ENCODE results near the gene ZNF77. TPM values are rescaled to one million over a fixed set of nuclear protein-coding genes. Genes with fewer than 3 reads are reported as not detected.

ZNF77 gene
- polyA plus RNA-seq, 1 of the 3 experiments (the other 2 are of a cell fraction) = 4.4 TPM

- H3K79me2 ChIP-seq (ENCODE audit: insufficient read depth) = no peaks in the 10 kb centered on the region
- H3K4me2 ChIP-seq = no peak overlapping the region
- no peaks in the 10 kb centered on the region for H3K36me3 ChIP-seq (replicated peaks in 1 of 2; ENCODE audit: control insufficient read depth in 1 of 2, insufficient read depth in 2 of 2, low read length in 1 of 2)
- 78% methylated on average over 6 of the region's 15 CpGs for WGBS (ENCODE audit: low lambda C conversion rate)
- no peak overlapping the region for H3K9ac ChIP-seq
- no peaks in the 10 kb centered on the region for H3K27me3 ChIP-seq (ENCODE audit: insufficient read depth)
- H3K27ac ChIP-seq (ENCODE audit: low read depth in 2 of 2, low read length in 1 of 2) = no peak overlapping the region
- H3K9me2 ChIP-seq = no peaks in the 10 kb centered on the region
- no peak for TF ChIP-seq JUND (IDR thresholded peaks at IDR 0.05)
- no peak for TF ChIP-seq TCF12 (IDR thresholded peaks at IDR 0.05)
- TF ChIP-seq GATA2 (CRISPR knock-in tag; IDR thresholded peaks at IDR 0.05) = no peak
- no peak for TF ChIP-seq GABPA (IDR thresholded peaks at IDR 0.05; ENCODE audit: low read depth)
- no peak for TF ChIP-seq YY1 (IDR thresholded peaks at IDR 0.05; ENCODE audit: low read depth)
- no peak for TF ChIP-seq SMC3 (IDR thresholded peaks at IDR 0.05; ENCODE audit: low read depth, low read length)
- TF ChIP-seq USF2 (IDR thresholded peaks at IDR 0.05; ENCODE audit: borderline replicate concordance, low read depth, low read length) = no peak
- TF ChIP-seq FOXM1 (IDR thresholded peaks at IDR 0.05; ENCODE audit: low read depth) = no peak
- TF ChIP-seq, protein P1, sequence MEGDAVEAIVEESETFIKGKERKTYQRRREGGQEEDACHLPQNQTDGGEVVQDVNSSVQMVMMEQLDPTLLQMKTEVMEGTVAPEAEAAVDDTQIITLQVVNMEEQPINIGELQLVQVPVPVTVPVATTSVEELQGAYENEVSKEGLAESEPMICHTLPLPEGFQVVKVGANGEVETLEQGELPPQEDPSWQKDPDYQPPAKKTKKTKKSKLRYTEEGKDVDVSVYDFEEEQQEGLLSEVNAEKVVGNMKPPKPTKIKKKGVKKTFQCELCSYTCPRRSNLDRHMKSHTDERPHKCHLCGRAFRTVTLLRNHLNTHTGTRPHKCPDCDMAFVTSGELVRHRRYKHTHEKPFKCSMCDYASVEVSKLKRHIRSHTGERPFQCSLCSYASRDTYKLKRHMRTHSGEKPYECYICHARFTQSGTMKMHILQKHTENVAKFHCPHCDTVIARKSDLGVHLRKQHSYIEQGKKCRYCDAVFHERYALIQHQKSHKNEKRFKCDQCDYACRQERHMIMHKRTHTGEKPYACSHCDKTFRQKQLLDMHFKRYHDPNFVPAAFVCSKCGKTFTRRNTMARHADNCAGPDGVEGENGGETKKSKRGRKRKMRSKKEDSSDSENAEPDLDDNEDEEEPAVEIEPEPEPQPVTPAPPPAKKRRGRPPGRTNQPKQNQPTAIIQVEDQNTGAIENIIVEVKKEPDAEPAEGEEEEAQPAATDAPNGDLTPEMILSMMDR (IDR thresholded peaks at IDR 0.05) = no peak
- no peak for TF ChIP-seq MEF2A (IDR thresholded peaks at IDR 0.05; ENCODE audit: borderline replicate concordance, low read depth)
- no peak for TF ChIP-seq SIN3A (IDR thresholded peaks at IDR 0.05; ENCODE audit: borderline replicate concordance, low read depth, low read length)
- TF ChIP-seq TAF1 (IDR thresholded peaks at IDR 0.05; ENCODE audit: borderline replicate concordance, low read depth, low read length) = no peak
- TF ChIP-seq, protein P2, sequence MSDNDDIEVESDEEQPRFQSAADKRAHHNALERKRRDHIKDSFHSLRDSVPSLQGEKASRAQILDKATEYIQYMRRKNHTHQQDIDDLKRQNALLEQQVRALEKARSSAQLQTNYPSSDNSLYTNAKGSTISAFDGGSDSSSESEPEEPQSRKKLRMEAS (IDR thresholded peaks at IDR 0.05; ENCODE audit: low read depth) = no peak
- TF ChIP-seq EZH2phosphoT487 (IDR thresholded peaks at IDR 0.05; ENCODE audit: borderline replicate concordance, low read depth) = no peak
- TF ChIP-seq EP300 (IDR thresholded peaks at IDR 0.05; ENCODE audit: borderline replicate concordance in 1 of 2, low read depth in 1 of 2, low read length in 1 of 2) = no peak
- no peak for TF ChIP-seq ZBTB33 (IDR thresholded peaks at IDR 0.05; ENCODE audit: borderline replicate concordance, low read depth)
- no peak for TF ChIP-seq RFX5 (IDR thresholded peaks at IDR 0.05; ENCODE audit: low read length)
- TF ChIP-seq USF1 (IDR thresholded peaks at IDR 0.05; ENCODE audit: borderline replicate concordance, low read depth) = no peak
- TF ChIP-seq, protein P3, sequence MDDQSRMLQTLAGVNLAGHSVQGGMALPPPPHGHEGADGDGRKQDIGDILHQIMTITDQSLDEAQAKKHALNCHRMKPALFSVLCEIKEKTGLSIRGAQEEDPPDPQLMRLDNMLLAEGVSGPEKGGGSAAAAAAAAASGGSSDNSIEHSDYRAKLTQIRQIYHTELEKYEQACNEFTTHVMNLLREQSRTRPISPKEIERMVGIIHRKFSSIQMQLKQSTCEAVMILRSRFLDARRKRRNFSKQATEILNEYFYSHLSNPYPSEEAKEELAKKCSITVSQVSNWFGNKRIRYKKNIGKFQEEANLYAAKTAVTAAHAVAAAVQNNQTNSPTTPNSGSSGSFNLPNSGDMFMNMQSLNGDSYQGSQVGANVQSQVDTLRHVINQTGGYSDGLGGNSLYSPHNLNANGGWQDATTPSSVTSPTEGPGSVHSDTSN (IDR thresholded peaks at IDR 0.05) = no peak
- H3F3A ChIP-seq (replicated peaks; ENCODE audit: insufficient read depth) = no peaks in the 10 kb centered on the region
- ChIA-PET CTCF (interaction anchor here (0.9 to 1.1 kb wide), 3 partner anchors 11 to 140 kb away, joined by 3 read pairs; no protein-coding TSS in a partner anchor), POLR2A (no interaction called here)
- H3K4me3 ChIP-seq (ENCODE audit: low read depth in 2 of 2, low read length in 1 of 2) = no peak overlapping the region
- H2AFZ ChIP-seq (ENCODE audit: low read depth) = no peak overlapping the region
- H3K4me1 ChIP-seq (ENCODE audit: control insufficient read depth in 1 of 2, insufficient read depth in 2 of 2, low read depth in 1 of 2, low read length in 1 of 2) = peaks cover 2 to 11% of the 10 kb centered on the region in 2 experiments; a peak in 2 of 4 replicates
- H4K20me1 ChIP-seq (ENCODE audit: insufficient read depth) = no peaks in the 10 kb centered on the region
- H3K9me3 ChIP-seq = no peaks in the 10 kb centered on the region
- no peak for DNase-seq
Observed at GRCh38 chr19:2989236-2989946, 44.6 kb upstream of the ZNF77 start.
